Measurements from ENCODE around the gene HEXIM2.
"Not testable (repeated sequence)": the region's sequence is repeated elsewhere in the genome, so short reads cannot be mapped to it uniquely, and the experiment has no call there.

Gene HEXIM2

GRCh38 chr17:45170280-45170930 is 8.7 kb downstream of the HEXIM2 start:
- no peak for DNase-seq (ENCODE audit: low spot score)

GRCh38 chr17:45170931-45171337 is 9.3 kb downstream of the HEXIM2 start:
- no peak for DNase-seq (ENCODE audit: low spot score)

GRCh38 chr17:45171338-45172231 is 9.9 kb downstream of the HEXIM2 start:
- no peak for DNase-seq (ENCODE audit: low spot score)

- no peak for DNase-seq (ENCODE audit: low spot score)
These were observed 10.5 kb downstream of the HEXIM2 start for GRCh38 chr17:45172232-45172540.

- DNase-seq (ENCODE audit: low spot score) = peak; percentile 54
These were observed 11.0 kb downstream of the HEXIM2 start for GRCh38 chr17:45172541-45173286.

GRCh38 chr17:45175759-45176115 is 14.1 kb downstream of the HEXIM2 start:
- DNase-seq (ENCODE audit: low spot score) = no peak

GRCh38 chr17:45177563-45177962 is 15.9 kb downstream of the HEXIM2 start:
- DNase-seq (ENCODE audit: low spot score) = no peak

- no peak for DNase-seq (ENCODE audit: low spot score)
These were observed 22.5 kb downstream of the HEXIM2 start for GRCh38 chr17:45184144-45184543.

- no peak for DNase-seq (ENCODE audit: low spot score)
These were observed 25.2 kb downstream of the HEXIM2 start for GRCh38 chr17:45186801-45187354.

- DNase-seq (ENCODE audit: low spot score) = no peak
These were observed 27.3 kb downstream of the HEXIM2 start for GRCh38 chr17:45189009-45189408.

- DNase-seq (ENCODE audit: low spot score) = no peak
These were observed 29.0 kb downstream of the HEXIM2 start for GRCh38 chr17:45190503-45191255.

GRCh38 chr17:45195424-45195823 is 33.7 kb downstream of the HEXIM2 start:
- DNase-seq (ENCODE audit: low spot score) = no peak

- DNase-seq (ENCODE audit: low spot score) = no peak
These were observed 35.4 kb downstream of the HEXIM2 start for GRCh38 chr17:45197108-45197507.

- DNase-seq (ENCODE audit: low spot score) = peak; percentile 89
These were observed 36.1 kb downstream of the HEXIM2 start for GRCh38 chr17:45197555-45198334.

- no peak for DNase-seq (ENCODE audit: low spot score)
These were observed 39.0 kb downstream of the HEXIM2 start for GRCh38 chr17:45200701-45201100.

GRCh38 chr17:45201457-45201856 is 39.8 kb downstream of the HEXIM2 start:
- DNase-seq (ENCODE audit: low spot score) = no peak

GRCh38 chr17:45201880-45202279 is 40.2 kb downstream of the HEXIM2 start:
- not testable (repeated sequence) for DNase-seq (ENCODE audit: low spot score)

- DNase-seq (ENCODE audit: low spot score) = peak; percentile 88
These were observed 57.4 kb downstream of the HEXIM2 start for GRCh38 chr17:45218895-45219661.
